Astrocyte of the cerebellum (primary cell): ENCODE data around the gene RASSF8.
A peak's percentile ranks its signal among the peaks of the same experiment; 100 is the strongest.

Experiments used
- DNase-seq: peaks from one replicate; pipeline ENCODE4 v3.0.0-alpha.2; 2011; ENCODE audit warnings: low read depth
- H3K4me3 ChIP-seq: 2 replicates; pipeline ENCODE4 v1.5.1; 2011; ENCODE audit warnings: mild to moderate bottlenecking, low read depth, low read length, moderate library complexity
- CTCF ChIP-seq: IDR thresholded peaks from 2 replicates; pipeline ENCODE4 v1.5.1; 2012; ENCODE audit warnings: low read length, low read depth, moderate library complexity, mild to moderate bottlenecking; ENCODE audit errors: missing control alignments
- in situ Hi-C: cut with HindIII; loops from 2 replicates; pipeline ENCODE4 v1.10.0; 2017; ENCODE audit warnings: low sequenced_read_pairs

RASSF8 gene

GRCh38 chr12:25977047-25977446, 18.6 kb downstream of the RASSF8 start:
- no peak for TF ChIP-seq CTCF
- in situ Hi-C loops, result no loop called here
- DNase-seq, result peak; percentile 93
- peak overlapping the region; percentile 22 for H3K4me3 ChIP-seq

DNA sequence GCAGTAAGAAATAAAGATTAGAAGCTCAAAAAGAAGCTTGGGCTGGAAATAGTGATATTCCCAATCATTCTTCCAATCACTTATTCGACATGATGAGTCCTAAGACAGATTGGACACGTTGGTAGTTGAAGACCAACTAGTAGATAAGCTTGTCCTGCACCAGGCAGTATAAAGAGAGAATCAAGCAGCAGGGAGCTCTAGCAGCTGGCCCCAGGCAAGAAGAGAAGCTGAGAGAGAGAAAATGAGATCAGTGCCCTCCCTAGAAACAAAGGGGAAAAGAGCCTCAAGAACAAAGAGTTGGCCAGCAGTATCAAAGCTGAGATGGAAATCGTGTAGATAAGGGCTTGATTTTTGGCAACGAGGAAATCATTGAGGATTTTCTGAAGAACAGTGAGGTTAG, 20.6 kb downstream of the RASSF8 start:
- in situ Hi-C loops, result no loop called here
- no peak overlapping the region for H3K4me3 ChIP-seq
- DNase-seq, result no peak
- no peak for TF ChIP-seq CTCF

- DNase-seq, result no peak
- in situ Hi-C loops, result no loop called here
- TF ChIP-seq CTCF, result no peak
- no peak overlapping the region for H3K4me3 ChIP-seq
Measured at GRCh38 chr12:25979563-25979962, 21.1 kb downstream of the RASSF8 start.

GRCh38 chr12:25980035-25980434, 21.6 kb downstream of the RASSF8 start:
- no peak for DNase-seq
- in situ Hi-C loops, result no loop called here
- H3K4me3 ChIP-seq, result no peak overlapping the region
- no peak for TF ChIP-seq CTCF

DNA sequence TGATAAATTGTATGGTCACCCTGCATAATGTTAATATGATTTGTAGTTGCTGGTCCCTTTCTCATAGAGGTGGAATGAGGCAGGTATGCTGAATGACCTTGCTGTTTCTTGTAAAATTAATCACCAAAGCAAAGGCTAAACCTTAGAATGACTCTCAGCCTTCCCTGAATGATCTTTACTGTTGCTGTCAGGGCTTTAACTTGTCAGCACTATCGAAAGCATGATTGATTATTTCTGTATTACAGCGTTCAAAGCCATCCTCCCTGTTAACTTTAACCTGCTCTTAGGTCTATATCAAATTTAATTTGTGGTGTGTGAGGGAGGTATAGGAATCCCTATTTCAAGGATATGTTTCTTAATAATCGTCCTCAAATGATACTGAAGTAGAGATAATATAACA, 23.1 kb downstream of the RASSF8 start:
- in situ Hi-C loops, result no loop called here
- H3K4me3 ChIP-seq, result no peak overlapping the region
- DNase-seq, result no peak
- TF ChIP-seq CTCF, result no peak

GRCh38 chr12:25982416-25982815, 23.9 kb downstream of the RASSF8 start:
- TF ChIP-seq CTCF, result no peak
- no peak for DNase-seq
- H3K4me3 ChIP-seq, result no peak overlapping the region
- in situ Hi-C loops, result no loop called here

DNA sequence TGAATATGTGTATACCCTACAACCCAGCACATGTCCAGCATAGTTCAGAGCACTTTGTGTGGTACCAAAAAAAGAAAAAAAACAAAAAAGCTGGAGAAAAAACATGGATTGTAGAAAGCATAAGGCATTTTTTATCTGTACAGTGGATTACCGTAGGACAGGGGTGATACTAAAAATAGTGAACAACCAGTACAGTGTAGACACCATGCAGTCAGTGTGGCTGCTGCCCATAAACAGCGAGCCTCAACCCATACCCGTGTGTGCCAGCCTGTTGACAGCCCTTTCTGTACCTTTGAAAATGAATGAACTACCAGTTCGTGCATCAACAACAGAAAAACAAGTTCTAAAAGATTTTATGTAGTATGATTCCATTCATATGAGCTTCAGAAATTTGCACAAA, 25.1 kb downstream of the RASSF8 start:
- no peak for DNase-seq
- H3K4me3 ChIP-seq, result no peak overlapping the region
- in situ Hi-C loops, result no loop called here
- no peak for TF ChIP-seq CTCF
